Smooth muscle cell (in vitro differentiated cells): ENCODE results near the gene BEX1. TPM values are rescaled to one million over a fixed set of nuclear protein-coding genes. Genes with fewer than 3 reads are reported as not detected.
"Not testable (repeated sequence)": the region's sequence is repeated elsewhere in the genome, so short reads cannot be mapped to it uniquely, and the experiment has no call there.

ENCODE experiments used
- DNase-seq: peaks from one replicate; lab custom pipeline; 2025; ENCODE audit not compliant: unreplicated experiment; lab: John Stamatoyannopoulos, UW
- H2AFZ ChIP-seq: fragments of 200-600 bp; sonication (generic); 2 replicates; pipeline ENCODE4 v1.6.0; 2016; ENCODE audit warnings: antibody characterized with exemption, low read depth, mild to moderate bottlenecking
- H3F3A ChIP-seq: fragments of 200-600 bp; sonication (generic); 2 replicates; pipeline ENCODE4 v1.6.0; 2017; ENCODE audit warnings: antibody characterized with exemption, low read depth
- H3K27ac ChIP-seq: fragments of 200-600 bp; sonication (generic); 2 replicates; pipeline ENCODE4 v1.5.1; 2016; ENCODE audit warnings: low read depth, mild to moderate bottlenecking
- H3K27me3 ChIP-seq: fragments of 200-600 bp; sonication (generic); 2 replicates; pipeline ENCODE4 v1.6.1; 2016; ENCODE audit warnings: low read depth, mild to moderate bottlenecking
- H3K36me3 ChIP-seq: fragments of 200-600 bp; sonication (generic); 2 replicates; pipeline ENCODE4 v1.5.1; 2016; ENCODE audit warnings: low read depth
- H3K4me1 ChIP-seq: fragments of 200-600 bp; sonication (generic); 2 replicates; pipeline ENCODE4 v1.5.1; 2016; ENCODE audit warnings: low read depth
- H3K4me2 ChIP-seq: fragments of 200-600 bp; sonication (generic); 2 replicates; pipeline ENCODE4 v1.6.0; 2016; ENCODE audit warnings: mild to moderate bottlenecking
- H3K4me3 ChIP-seq: fragments of 200-600 bp; sonication (generic); 2 replicates; pipeline ENCODE4 v1.5.1; 2016; ENCODE audit warnings: mild to moderate bottlenecking
- H3K79me2 ChIP-seq: fragments of 200-600 bp; sonication (generic); 2 replicates; pipeline ENCODE4 v1.6.0; 2016; ENCODE audit warnings: low read depth, mild to moderate bottlenecking
- H3K9ac ChIP-seq: fragments of 200-600 bp; sonication (generic); 2 replicates; pipeline ENCODE4 v1.6.0; 2016; ENCODE audit warnings: low read depth
- H3K9me3 ChIP-seq: fragments of 200-600 bp; sonication (generic); replicated peaks from 2 replicates; pipeline ENCODE4 v1.5.1; 2016; ENCODE audit warnings: low read depth
- H4K20me1 ChIP-seq: fragments of 200-600 bp; sonication (generic); 2 replicates; pipeline ENCODE4 v1.6.0; 2016; ENCODE audit warnings: low read depth
- CTCF ChIP-seq: fragments of 200-600 bp; sonication (generic); IDR thresholded peaks from 2 replicates; pipeline ENCODE4 v1.5.1; 2017; ENCODE audit warnings: borderline replicate concordance, mild to moderate bottlenecking, antibody characterized with exemption; ENCODE audit not compliant: insufficient read depth, poor library complexity, severe bottlenecking
- WGBS: methylation state at CpG from one replicate; pipeline ENCODE4 v1.1.7; 2016; ENCODE audit warnings: low lambda C conversion rate; 5-methylcytosine and 5-hydroxymethylcytosine counted together
- polyA plus RNA-seq: library from polyadenylated mRNA; unstranded; fragments of >200 nt; fragmentation: Nextera tagmentation; extraction: Ambion mirVana; gene quantifications from 2 replicates; pipeline ENCODE4 v1.2.1, GENCODE V29; 2016
- total RNA-seq: library from RNA; depleted of rRNA; stranded (reverse); fragments of >200 nt; gene quantifications from 2 replicates; pipeline ENCODE4 v1.2.3, GENCODE V29; 2014

BEX1 gene
- total and polyA plus RNA-seq, 2 experiments from 2014 or later, result 4.1 to 11.1 TPM

- Histone ChIP-seq H3K4me2 (no peak overlapping the region), H3K4me1 (no peaks in the 10 kb centered on the region), H3K27me3 (no peaks in the 10 kb centered on the region), H3K4me3 (no peak overlapping the region), H3K79me2 (no peaks in the 10 kb centered on the region), H3K27ac (no peak overlapping the region), H2AFZ (no peak overlapping the region), H3K9ac (no peak overlapping the region), H4K20me1 (no peaks in the 10 kb centered on the region), H3K36me3 (no peaks in the 10 kb centered on the region), H3K9me3 (no peaks in the 10 kb centered on the region), H3F3A (no peaks in the 10 kb centered on the region)
- no peak for TF ChIP-seq CTCF
- 54% methylated on average over 8 of the region's 8 CpGs for WGBS
- no peak for DNase-seq
Measured at GRCh38 chrX:103051260-103051789, 12.6 kb downstream of the BEX1 start.

DNA sequence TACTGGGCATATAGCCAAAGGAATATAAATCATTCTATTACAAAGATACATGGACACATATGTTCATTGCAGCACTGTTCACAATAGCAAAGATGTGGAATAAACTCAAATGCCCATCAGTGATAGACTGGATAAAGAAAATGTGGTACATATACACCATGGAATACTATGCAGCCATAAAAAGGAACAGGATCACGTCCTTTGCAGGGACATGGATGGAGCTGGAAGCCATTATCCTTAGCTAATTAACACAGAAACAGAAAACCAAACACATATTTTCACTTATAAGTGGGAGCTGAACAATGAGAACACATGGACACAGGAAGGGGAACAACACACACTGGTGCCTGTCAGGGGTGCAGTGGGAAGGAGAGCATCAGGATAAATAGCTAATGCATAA is 30.6 kb downstream of the BEX1 start:
- 46% methylated on average over 1 of the region's 1 CpG for WGBS
- H2AFZ ChIP-seq, H3K9ac ChIP-seq, H3K27ac ChIP-seq, H3K36me3 ChIP-seq, H3K4me1 ChIP-seq, H3K79me2 ChIP-seq, H3K9me3 ChIP-seq, DNase-seq, H3K4me2 ChIP-seq, H3K4me3 ChIP-seq, H3K27me3 ChIP-seq, H3F3A ChIP-seq, H4K20me1 ChIP-seq: not testable (repeated sequence)

DNA sequence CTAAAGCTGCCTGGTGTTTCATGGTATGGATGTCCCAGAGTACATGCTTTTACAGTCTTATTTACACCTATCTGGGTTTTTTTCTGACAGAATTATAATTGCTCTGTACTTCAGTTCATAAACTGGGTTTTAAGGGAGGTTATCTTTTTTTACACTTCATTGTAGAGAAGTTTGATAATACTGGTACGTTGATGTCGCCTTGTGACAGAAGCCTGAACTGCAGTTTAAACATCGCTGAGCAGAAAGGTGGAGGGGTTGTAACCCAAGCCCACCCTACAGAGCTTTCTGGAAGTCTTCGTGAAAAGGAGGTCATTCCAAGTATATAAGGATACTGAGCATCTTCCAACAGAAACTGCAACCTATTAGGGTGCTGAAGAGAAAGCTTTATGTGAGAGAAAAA is 46.4 kb downstream of the BEX1 start:
- Histone ChIP-seq H3K4me2 (no peak overlapping the region), H3K27me3 (no peaks in the 10 kb centered on the region), H4K20me1 (no peaks in the 10 kb centered on the region), H3K4me3 (no peak overlapping the region), H3K4me1 (no peaks in the 10 kb centered on the region), H3K36me3 (no peaks in the 10 kb centered on the region), H3K9me3 (no peaks in the 10 kb centered on the region), H2AFZ (no peak overlapping the region), H3K79me2 (no peaks in the 10 kb centered on the region), H3K27ac (no peak overlapping the region), H3F3A (no peaks in the 10 kb centered on the region), H3K9ac (no peak overlapping the region)
- no peak for TF ChIP-seq CTCF
- WGBS, result 36% methylated on average over 4 of the region's 4 CpGs
- no peak for DNase-seq

DNA sequence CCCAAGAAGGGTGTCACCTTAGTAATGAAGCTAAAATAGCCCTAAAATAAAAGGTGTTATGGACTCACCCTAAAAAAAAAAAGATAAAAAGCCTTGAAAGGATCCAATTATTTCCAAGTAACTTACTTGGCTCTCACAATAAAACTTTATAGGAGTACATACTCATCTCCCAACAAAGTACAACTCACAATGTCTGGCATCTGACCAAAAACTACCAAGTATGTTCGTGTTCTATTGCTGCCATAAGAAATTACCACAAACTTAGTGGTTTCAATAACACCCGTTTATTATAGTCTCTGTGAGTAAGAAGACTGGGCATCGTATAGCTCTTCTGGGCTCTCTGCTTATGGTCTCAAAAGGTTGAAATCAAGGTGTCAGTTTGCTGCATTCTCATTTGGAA is 51.0 kb downstream of the BEX1 start:
- 64% methylated on average over 3 of the region's 3 CpGs for WGBS
- H3K36me3 ChIP-seq, result no peaks in the 10 kb centered on the region
- TF ChIP-seq CTCF, result no peak
- no peaks in the 10 kb centered on the region for H3K9me3 ChIP-seq
- no peak for DNase-seq
- no peak overlapping the region for H3K9ac ChIP-seq
- H3K4me2 ChIP-seq, result no peak overlapping the region
- H2AFZ ChIP-seq, result no peak overlapping the region
- no peaks in the 10 kb centered on the region for H3F3A ChIP-seq
- no peak overlapping the region for H3K4me3 ChIP-seq
- H3K27me3 ChIP-seq, result no peaks in the 10 kb centered on the region
- no peaks in the 10 kb centered on the region for H3K79me2 ChIP-seq
- H3K27ac ChIP-seq, result no peak overlapping the region
- no peaks in the 10 kb centered on the region for H4K20me1 ChIP-seq
- H3K4me1 ChIP-seq, result no peaks in the 10 kb centered on the region

Other genes starting within 250 kb of the BEX1 start
- 0.27 TPM in 1 of 2 replicates, not detected in the other for gene RAB40AL, start 126.9 kb downstream of the BEX1 start, total RNA-seq
- 0.27 TPM in 1 of 2 replicates, not detected in the other for gene RAB40AL, start 126.9 kb downstream of the BEX1 start, polyA plus RNA-seq
- gene NXF3, start 29.0 kb upstream of the BEX1 start, total RNA-seq, result not detected in 2 replicates
- not detected in 2 replicates for gene NXF3, start 29.0 kb upstream of the BEX1 start, polyA plus RNA-seq
- 48.7 and 50.3 TPM in 2 replicates for gene BEX4, start 150.9 kb upstream of the BEX1 start, total RNA-seq
- gene BEX4, start 150.9 kb upstream of the BEX1 start, polyA plus RNA-seq, result 89.9 and 107 TPM in 2 replicates
- 157 and 187 TPM in 2 replicates for gene TCEAL8, start 191.0 kb upstream of the BEX1 start, total RNA-seq
- 113 and 140 TPM in 2 replicates for gene TCEAL8, start 191.0 kb upstream of the BEX1 start, polyA plus RNA-seq
- gene TCEAL5, start 212.6 kb upstream of the BEX1 start, total RNA-seq, result not detected in 2 replicates
- not detected in 2 replicates for gene TCEAL5, start 212.6 kb upstream of the BEX1 start, polyA plus RNA-seq
- 4.7 and 6.6 TPM in 2 replicates for gene BEX2, start 246.8 kb upstream of the BEX1 start, total RNA-seq
- gene BEX2, start 246.8 kb upstream of the BEX1 start, polyA plus RNA-seq, result 3.6 and 6.3 TPM in 2 replicates